Embryonic facial prominence (tissue), 1 donor: ENCODE results near the gene SPACA7.

ENCODE experiments used
- DNase-seq: peaks from one replicate; pipeline ENCODE4 v3.0.0-alpha.2; 2016; ENCODE audit errors: extremely low spot score

Gene SPACA7

GRCh38 chr13:112447761-112448603, 71.8 kb downstream of the SPACA7 start:
- no peak for DNase-seq

- no peak for DNase-seq
Observed at GRCh38 chr13:112448621-112449544, 72.7 kb downstream of the SPACA7 start.

- DNase-seq: no peak
Observed at GRCh38 chr13:112449545-112449930, 73.4 kb downstream of the SPACA7 start.

GRCh38 chr13:112450118-112450903, 74.2 kb downstream of the SPACA7 start:
- no peak for DNase-seq

- DNase-seq: no peak
Observed at GRCh38 chr13:112450904-112451240, 74.7 kb downstream of the SPACA7 start.

DNA sequence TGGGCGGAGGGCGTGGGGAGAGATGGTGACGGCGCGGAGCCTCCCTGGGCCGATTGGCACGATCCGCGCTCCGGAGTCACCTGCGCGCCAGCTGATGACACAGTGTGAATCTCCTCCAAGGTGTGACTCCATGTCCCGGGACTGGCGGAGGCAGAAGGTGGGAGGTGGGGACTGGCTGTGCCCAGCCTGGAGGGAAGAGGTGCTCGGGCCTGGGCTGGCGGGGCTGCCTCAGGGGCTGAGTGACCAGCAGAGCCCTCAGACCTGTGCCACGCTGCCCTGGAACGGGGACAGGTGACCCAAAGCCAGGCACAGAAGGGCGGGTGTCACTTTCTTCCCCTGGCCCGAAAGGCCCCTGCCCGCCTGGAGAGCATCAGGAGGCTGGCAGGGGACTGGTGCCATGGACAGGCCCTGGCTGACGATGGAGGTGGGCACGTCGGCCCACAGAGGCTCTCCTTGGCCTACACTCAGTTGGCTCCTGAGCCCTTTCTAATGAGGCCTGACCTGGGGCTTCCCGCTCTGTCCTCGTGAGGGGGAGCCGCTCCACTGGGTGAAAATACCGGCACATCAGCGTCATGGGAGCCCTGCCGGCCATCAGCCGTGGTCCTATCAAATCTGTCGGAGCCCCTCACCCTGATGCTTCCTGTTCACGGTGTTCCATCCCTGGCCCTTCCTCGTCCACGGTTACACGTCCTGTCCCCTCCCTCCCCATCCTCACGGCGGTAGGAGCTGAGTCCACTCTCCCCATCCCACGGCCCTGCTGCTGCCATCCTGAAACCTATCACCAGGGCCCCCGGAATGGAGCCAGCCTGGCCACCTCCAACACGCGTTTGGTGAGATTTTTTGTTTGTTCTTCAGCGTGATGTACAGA, 75.6 kb downstream of the SPACA7 start:
- no peak for DNase-seq

GRCh38 chr13:112452380-112453206, 76.4 kb downstream of the SPACA7 start:
- no peak for DNase-seq

DNA sequence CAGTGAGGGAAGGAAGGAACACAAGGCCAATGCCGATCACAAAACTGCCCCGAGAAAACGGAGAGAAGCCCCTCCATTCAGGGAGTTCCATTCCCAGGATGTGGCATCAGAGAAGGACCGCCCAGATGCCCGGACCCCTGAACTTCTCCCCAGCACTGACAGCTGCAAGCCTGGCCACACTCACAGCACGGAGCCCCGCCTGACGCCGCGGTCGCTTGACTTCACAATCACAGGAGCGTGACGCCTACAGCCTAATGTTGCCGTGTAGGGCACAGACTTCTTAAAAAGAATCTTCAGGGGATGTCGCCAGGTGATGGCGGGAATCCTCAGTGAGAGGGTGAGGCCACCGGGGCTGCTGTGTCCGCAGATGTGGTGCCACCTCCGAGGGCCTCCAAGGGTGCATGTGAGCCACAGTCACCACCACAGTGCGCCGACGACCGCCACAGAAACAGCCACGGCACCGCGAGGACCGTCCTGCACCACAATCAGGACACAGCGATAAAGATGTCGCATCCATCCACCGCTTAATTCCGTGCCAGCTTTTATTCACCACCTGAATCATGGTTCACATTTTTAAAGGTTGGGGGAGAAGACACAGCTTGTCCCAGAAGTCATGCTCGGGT, 77.2 kb downstream of the SPACA7 start:
- no peak for DNase-seq

DNA sequence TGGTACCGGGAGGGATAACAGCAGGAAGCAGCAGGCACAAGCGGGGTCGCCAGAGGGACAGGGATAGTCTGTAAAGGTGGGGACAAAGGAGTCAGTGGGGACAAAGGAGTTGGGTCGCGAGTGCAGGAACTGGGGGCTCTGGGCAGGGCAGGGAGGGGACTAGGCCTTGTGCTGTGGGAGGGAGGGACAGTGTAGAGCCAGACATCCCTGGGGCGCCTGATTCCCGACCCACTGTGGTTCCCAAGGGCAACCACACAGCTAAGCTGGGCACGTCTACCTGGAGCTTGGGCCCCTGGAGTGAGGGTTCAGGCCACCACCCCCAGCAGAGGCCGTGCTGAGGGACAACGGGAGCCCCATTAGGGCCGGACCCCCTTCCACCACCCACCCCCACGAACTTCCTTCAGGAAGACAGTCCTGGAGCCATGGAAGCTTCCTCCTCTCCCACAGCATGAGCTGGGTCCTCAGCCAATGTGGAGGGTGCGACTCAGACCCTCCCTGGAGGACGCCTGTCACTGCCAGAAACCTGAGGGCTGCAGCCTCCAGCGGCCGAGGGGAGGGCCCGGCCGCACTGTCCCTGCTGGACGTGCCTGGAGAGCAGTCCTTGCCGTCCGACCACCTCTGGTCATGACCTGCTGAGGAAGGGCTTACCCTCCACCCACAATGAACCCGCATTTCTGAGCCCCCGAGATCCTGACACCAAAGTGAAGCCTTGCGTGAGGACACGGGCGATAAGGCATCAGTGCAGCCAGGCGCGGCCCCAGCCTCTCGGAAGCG, 77.9 kb downstream of the SPACA7 start:
- no peak for DNase-seq

DNA sequence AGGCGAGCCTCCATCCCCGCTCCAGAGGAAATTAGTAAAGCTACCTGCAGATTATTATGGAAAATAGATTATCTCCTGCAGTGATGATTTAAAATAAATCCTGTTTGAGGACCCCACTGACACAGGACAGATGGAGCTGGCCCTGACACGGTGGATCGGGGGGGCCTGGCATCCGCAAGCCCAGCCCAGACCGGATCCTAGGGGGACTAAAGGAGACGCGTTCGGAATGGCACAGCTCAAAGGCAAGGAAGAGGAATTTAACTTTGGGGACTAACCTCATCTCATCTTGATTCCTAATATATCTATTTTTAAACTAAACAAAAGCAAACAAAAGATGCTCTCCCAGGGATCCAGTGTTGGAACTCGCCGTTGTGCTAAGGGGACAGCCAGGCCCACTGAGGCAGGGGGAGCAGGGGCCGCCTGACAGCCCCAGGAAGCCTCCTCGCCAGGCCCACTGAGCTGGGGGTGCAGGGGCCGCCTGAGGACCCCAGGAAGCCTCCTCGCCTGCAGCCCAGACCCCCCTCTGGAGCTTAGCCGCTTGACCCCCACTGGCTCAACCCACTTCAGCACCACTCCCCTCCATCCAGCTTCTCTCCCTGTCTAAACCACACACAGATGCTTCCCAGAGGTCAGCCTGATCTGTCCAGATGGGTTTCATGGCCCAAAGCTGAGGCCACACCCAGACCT, 78.6 kb downstream of the SPACA7 start:
- no peak for DNase-seq

GRCh38 chr13:112455476-112456059, 79.4 kb downstream of the SPACA7 start:
- no peak for DNase-seq

DNA sequence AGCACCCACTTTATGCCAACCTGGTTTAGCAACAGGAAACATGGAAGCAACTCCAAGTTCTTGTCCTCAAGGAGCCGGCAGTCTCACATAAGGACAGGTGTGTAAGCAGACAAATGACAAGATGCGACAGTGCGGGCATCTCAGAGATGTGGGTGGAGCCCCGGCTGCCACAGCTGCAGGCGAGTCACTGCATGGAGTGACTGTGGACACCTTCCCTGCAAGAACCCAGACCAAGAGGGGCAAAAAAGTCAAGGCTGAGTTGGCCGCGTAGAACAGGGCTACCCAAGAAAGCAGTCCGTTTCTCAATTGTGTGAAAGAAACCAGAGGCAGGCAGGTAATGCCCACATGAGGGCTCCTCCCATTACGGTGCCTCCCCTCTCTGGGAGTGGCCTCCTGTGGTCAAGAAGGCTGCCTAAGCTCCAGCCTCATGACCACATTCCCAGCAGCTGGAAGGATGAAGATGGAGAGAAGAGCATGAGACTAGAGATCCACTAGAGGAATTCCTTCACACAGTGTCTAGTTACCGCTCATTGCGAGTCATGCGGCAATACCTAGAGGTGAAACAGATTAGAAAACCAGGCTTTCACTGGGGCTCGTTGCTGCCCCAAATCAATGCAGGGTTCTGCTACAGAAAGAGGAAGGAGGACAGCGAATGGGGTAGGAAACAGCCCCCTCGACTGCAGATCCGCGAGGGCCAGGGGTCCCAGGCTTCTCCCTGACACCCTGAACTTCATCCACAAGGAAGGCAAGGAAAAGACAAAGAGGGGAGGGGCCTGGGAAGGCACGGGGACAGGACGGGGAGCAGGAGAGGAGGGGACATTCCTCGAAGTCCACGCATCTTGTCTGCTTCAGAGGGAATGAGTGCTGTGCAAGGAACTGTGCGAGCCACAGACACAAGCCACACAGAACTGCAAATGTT, 80.2 kb downstream of the SPACA7 start:
- no peak for DNase-seq

- DNase-seq: no peak
Observed at GRCh38 chr13:112457081-112457480, 80.9 kb downstream of the SPACA7 start.

GRCh38 chr13:112457485-112457884, 81.3 kb downstream of the SPACA7 start:
- no peak for DNase-seq

GRCh38 chr13:112462408-112462807, 86.3 kb downstream of the SPACA7 start:
- no peak for DNase-seq

DNA sequence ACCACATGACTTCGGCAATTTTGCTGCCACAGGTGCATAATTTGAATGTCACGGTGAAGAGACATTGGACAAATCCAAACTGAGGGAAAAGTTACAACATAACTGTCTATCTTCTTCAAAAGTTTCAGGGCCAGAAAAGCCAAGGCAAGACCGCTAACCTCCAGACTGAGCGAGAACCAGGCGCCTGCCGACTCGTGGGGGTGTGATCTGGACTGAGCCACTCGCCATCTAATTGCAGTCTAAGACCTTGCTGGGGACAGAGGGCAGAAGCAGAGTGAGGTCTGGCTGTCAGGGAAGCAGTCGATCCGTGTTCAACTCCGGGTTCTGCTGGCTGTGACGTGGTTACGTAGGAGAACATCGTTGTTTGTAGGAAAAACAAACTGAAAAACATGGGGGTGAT, 88.6 kb downstream of the SPACA7 start:
- no peak for DNase-seq
